GM18520 (cell line): ENCODE measurements around the gene CKAP4.

Source experiments
- ATAC-seq: cut with Tn5 transposase; IDR thresholded peaks from one replicate; pipeline ENCODE4 v1.9.1; 2021; ENCODE audit not compliant: unreplicated experiment

The CKAP4 gene

GRCh38 chr12:106245767-106246166 lies 2.1 kb downstream of the CKAP4 start:
- no peak for ATAC-seq

- no peak for ATAC-seq
These were observed 4.2 kb downstream of the CKAP4 start for GRCh38 chr12:106243620-106244019.

DNA sequence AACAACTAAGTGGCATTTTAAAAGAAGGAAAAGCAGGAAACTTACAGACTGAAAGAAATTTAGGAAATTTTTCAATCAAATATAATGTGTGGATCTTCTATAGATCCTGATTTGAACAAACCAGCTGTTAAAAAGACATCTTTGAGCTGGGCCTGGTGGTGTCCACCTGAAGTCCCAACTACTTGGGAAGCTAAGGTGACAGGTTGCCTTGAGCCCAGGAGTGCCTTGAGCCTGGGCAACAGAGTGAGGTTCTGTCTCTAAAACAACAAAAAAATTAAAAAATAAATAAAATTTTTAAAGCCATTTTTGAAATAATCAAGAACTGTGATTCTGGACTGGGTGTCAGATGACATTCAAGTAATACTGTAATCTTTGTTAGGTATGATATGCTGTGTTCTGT lies 7.0 kb downstream of the CKAP4 start:
- ATAC-seq = no peak

DNA sequence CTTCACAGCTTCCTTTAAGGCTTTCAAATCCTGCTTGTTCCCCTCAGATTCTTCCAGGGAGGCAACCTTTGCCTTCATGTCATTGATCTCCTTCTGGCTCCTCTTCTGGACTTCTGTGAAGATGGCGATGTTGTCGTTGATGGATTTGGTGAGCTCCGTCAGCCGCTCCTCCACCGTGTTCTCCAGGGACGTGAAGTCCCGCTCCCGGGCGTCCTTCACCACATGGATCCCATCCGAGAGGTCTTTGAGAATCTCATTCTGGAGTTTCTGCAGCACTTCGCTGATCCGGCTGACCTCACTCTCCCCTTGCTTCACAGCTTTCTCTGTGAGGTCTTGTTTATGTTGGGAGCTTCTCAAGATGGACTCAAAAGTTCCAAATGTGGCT lies 7.9 kb downstream of the CKAP4 start:
- ATAC-seq = no peak

DNA sequence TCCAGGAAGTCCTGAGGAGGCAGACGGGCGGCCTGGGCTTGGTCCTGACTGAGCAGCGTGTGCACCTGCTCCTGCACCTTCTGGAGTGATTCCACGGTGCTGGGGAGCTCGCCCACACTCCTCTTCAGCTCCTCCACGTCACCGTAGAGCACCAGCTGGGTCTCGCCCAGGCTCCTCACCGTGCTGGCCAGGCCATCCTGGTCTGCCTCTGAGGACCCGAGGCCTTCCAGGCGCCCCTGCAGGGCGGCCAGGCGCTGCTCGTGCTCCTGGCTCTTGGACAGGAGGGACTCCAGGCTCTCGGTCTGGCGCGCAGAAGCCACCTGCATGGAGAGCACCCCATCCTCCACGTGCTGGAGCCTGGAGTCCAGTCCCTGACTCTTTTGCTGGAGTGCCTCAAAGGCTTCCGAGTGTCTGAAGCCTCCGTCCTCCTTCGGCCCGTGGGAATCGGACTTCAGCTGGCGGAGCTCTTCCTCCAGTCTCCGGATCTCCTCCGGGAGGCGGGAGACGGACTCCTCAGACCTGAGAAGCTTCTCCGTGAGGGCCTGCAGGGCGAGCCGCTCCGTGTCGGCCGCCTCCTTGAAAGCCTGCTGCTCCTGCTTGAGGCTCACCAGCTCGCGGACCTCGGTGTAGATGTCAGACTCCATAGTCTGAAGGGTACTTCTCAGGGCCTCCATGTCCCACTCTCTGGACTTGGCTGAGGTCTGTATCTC lies 8.4 kb downstream of the CKAP4 start:
- ATAC-seq = no peak

DNA sequence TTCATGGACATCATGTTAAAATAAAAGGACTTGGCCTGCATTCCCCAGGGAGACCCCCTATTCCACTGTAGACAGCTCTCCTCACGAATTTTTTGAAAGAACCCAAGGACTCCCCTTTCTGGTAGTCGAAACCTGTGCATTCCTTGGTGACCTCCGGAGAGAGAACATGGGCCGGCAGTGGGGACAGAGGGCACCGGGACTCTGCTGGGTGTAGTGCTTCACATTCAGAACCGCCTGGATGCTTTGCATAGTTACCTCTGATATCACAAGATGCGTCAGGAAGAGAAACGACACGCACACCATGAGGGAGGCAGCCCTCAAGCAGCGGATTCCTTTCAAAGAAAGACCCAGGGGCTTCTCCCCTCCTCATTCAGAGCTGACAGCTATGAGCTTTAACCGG lies 9.7 kb downstream of the CKAP4 start:
- no peak for ATAC-seq

- ATAC-seq = no peak
These were observed 12.1 kb downstream of the CKAP4 start for GRCh38 chr12:106235770-106236169.

- ATAC-seq = no peak
These were observed 13.4 kb downstream of the CKAP4 start for GRCh38 chr12:106234449-106234848.

GRCh38 chr12:106233011-106233410 lies 14.8 kb downstream of the CKAP4 start:
- no peak for ATAC-seq

GRCh38 chr12:106229036-106229591 lies 18.7 kb downstream of the CKAP4 start:
- no peak for ATAC-seq

DNA sequence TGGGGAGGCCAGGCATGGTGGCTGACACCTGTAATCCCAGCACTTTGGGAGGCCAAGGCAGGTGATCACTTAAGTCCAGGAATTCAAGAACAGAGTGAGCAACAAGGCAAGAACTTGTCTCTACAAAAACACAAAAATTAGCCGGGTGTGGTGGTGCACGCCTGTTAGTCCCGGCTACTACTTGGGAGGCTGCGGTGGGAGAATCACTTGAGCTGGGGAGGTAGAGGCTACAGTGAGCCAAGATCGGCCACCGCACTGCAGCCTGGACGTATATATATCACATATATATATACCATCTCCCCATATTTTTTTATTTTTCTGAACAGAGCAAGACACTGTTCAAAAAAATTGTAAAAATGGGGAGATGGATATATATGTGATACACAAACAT lies 19.5 kb downstream of the CKAP4 start:
- no peak for ATAC-seq

DNA sequence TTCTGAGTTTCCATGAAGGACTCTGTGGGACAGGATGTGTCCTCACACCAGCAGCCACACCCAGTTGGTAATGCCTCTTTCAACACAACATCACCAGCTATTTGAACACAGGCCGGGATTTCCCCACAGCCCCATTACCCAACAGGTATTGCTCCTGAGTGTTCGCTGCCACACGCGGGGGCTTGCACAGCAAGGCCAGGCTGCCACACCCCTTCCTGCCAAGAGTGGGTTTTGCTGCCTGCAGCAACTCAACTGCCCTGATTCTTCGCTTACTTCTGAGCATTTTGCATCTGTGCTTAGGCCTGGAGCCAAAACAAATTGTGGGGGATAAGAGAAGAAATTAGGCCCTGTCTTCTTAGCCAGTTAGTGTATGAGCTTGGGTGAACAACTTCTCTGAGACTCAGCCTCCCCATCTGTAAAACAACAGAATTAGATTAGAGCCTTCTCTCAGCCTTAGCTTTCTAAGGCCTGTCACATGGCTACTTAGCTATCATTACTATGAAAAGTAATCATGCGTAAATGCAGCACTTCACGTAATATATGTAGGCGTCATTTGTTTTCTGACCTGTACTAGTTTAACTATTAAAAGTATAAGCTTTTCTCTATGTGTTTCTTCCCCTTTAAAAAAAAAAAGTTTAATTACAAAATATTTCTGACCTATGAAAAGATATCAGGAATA lies 20.0 kb downstream of the CKAP4 start:
- no peak for ATAC-seq

GRCh38 chr12:106226884-106227640 lies 20.8 kb downstream of the CKAP4 start:
- no peak for ATAC-seq

DNA sequence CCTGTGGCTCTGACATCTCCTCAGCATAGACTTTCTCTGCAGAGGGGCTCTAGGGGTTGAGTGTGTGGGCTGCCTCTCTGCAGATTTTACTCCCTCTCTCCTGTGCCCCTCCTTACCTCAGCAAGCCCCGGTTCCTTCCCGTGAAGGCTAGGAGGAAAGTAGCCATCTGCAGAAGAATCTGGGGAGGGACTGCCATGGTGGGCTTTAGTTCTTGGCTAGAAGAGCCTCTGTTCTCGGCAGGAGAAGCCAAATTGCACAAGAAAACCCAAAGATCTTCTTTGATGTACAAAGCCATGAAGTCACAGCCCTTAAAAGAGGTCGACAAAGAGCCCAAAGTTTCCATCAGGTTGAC lies 23.5 kb downstream of the CKAP4 start:
- ATAC-seq = no peak

- ATAC-seq = peak; percentile 65
These were observed 24.1 kb downstream of the CKAP4 start for GRCh38 chr12:106223485-106224354.

DNA sequence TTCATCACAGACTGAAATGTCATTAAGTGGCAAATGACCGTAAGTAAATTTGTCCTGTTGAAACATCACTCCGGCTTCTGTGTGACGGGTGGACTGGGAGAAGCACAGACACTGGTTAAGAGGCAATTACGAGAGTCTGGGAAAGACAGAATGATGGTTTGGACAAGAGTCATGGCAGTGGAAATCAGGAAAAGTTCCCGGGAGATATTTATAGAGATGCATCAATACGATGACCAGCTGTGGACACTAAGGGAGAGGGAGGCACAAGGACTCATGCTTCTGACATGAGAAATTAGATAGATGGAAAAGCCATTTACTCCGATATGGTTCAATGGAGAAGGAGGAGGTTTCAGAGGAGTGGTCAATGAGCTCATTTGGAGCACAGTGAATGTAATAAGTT lies 27.3 kb downstream of the CKAP4 start:
- ATAC-seq = no peak

DNA sequence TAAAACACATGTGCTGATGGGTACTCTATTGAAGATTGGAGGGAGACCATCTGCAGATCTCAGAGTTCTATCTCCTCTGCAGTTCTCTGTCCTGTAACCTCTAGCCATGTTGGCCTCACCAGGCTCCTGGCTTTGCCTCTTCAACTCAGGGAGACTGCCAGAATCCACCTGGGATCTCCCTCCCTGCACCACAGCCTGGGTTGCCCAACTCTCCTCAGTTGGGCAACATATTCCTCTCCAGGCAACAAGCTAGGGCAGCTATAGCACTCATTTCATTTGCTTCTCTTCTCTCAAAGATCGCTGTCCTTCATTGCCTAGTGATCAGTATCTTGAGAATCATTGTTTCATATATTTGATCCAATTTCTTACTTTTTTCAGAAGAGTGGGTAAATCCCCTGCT lies 28.8 kb downstream of the CKAP4 start:
- no peak for ATAC-seq

DNA sequence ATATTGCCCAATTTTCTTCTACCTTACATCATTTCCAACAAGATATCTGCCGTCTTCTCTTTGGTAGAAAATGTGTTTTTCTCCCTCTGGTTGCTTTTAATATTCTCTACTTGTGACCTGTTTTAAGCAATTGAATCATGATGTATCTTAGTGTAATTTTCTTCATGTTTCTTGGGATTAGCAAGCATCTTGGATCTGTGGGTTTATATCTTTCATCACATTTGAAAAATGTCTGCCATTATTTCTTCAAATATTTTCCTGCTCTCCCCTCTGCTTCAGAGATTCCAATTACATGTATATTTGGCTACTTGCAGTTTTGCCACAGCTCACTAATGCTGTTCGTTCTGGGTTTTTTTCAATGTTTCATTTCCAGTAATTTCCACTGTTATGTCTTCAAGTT lies 30.1 kb downstream of the CKAP4 start:
- ATAC-seq = no peak

- ATAC-seq = no peak
These were observed 33.2 kb downstream of the CKAP4 start for GRCh38 chr12:106214571-106214970.

GRCh38 chr12:106213662-106214061 lies 34.2 kb downstream of the CKAP4 start:
- ATAC-seq = no peak

DNA sequence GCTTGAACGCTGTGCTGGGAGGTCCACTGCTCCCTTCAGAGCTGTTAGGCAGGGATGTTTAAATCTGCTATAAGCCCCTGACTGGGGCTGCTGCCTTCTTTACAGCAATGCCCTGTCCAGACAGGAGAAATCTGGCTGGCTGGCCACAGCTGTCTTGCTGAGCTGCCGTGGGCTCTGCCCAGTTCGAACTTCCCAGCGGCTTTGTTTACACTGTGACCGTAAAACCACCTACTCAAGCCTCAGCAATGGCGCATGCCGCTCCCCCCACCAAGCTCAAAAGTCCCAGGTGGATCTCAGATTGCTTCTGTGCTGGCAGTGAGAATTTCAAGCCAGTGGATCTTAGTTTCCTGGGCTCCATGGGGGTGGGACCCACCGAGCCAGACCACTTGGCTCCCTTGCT lies 35.8 kb downstream of the CKAP4 start:
- no peak for ATAC-seq
